Measurements from ENCODE around the gene SIKE1. TPM values are rescaled to one million over a fixed set of nuclear protein-coding genes. Genes with fewer than 3 reads are reported as not detected.

The SIKE1 gene
- total and polyA plus RNA-seq, 7 donors = 10.2 to 36.0 (median 22.2) TPM

DNA sequence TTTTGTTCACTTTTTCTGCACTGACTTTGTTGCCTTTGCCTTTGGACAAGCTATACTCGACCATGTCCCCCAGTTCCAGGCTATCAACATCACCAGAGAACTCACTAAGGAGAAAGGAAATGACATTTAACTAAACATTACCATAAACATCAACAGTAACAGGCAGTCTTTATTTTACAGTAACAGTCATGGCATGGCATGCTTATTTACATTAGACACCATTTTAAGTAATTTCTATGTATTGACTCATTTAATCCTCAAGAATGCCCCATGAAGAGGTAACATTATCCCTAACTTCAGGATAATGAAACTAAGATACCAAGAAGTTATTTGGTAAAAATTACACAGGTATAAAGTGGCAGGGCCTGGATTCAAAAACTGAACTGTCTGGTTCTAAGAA is 55.3 kb downstream of the SIKE1 start:
- TF ChIP-seq, protein P1, sequence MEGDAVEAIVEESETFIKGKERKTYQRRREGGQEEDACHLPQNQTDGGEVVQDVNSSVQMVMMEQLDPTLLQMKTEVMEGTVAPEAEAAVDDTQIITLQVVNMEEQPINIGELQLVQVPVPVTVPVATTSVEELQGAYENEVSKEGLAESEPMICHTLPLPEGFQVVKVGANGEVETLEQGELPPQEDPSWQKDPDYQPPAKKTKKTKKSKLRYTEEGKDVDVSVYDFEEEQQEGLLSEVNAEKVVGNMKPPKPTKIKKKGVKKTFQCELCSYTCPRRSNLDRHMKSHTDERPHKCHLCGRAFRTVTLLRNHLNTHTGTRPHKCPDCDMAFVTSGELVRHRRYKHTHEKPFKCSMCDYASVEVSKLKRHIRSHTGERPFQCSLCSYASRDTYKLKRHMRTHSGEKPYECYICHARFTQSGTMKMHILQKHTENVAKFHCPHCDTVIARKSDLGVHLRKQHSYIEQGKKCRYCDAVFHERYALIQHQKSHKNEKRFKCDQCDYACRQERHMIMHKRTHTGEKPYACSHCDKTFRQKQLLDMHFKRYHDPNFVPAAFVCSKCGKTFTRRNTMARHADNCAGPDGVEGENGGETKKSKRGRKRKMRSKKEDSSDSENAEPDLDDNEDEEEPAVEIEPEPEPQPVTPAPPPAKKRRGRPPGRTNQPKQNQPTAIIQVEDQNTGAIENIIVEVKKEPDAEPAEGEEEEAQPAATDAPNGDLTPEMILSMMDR (IDR thresholded peaks at IDR 0.05) = no peak
- TF ChIP-seq POLR2A (IDR thresholded peaks at IDR 0.05) (no peak), EP300 (IDR thresholded peaks at IDR 0.05) (no peak), POLR2AphosphoS5 (IDR thresholded peaks at IDR 0.05) (no peak)
- no peak overlapping the region for H3K4me3 ChIP-seq
- no peaks in the 10 kb centered on the region for H3K9me3 ChIP-seq
- H3K4me1 ChIP-seq = peaks cover 0 to 16% (median 5%) of the 10 kb centered on the region in 4 donors
- H3K27ac ChIP-seq = no peak overlapping the region
- intact Hi-C loops (cut with DNase I) = no loop called here
- no peaks in the 10 kb centered on the region for H3K27me3 ChIP-seq
- H3K36me3 ChIP-seq = peaks cover 8 to 98% (median 54%) of the 10 kb centered on the region in 4 donors
- WGBS, 2 donors = 80 to 85% methylated on average over 1 of the region's 1 CpG
- no peak for DNase-seq

DNA sequence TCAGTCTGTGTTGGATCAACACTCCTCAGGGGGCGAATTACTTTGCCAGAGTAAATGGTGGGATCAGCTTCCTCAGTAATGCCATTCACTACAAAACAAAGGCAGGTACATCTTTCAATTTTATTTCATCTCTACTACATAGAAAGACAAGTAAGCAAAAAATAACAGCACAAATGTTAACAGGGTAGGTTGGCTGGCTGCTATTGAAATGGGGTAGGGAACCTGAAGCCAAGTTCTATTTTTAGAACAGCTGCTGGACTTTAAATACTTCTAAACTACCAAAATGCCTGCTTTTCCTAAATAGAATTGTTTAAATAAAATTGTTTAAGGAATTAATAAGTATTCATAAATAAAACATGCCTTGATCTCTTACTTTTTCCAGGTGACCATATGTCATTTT is 56.6 kb downstream of the SIKE1 start:
- no peaks in the 10 kb centered on the region for H3K9me3 ChIP-seq
- peaks cover 0 to 13% (median 5%) of the 10 kb centered on the region in 4 donors for H3K4me1 ChIP-seq
- no peak overlapping the region for H3K27ac ChIP-seq
- intact Hi-C loops (cut with DNase I) = no loop called here
- no peak overlapping the region for H3K4me3 ChIP-seq
- no peaks in the 10 kb centered on the region for H3K27me3 ChIP-seq
- peaks cover 17 to 100% (median 59%) of the 10 kb centered on the region in 4 donors for H3K36me3 ChIP-seq
- TF ChIP-seq POLR2A (IDR thresholded peaks at IDR 0.05) = no peak
- TF ChIP-seq EP300 (IDR thresholded peaks at IDR 0.05) = no peak
- no peak for TF ChIP-seq POLR2AphosphoS5 (IDR thresholded peaks at IDR 0.05)
- DNase-seq = no peak
- WGBS, 2 donors = 97 to 98% methylated on average over 1 of the region's 1 CpG

DNA sequence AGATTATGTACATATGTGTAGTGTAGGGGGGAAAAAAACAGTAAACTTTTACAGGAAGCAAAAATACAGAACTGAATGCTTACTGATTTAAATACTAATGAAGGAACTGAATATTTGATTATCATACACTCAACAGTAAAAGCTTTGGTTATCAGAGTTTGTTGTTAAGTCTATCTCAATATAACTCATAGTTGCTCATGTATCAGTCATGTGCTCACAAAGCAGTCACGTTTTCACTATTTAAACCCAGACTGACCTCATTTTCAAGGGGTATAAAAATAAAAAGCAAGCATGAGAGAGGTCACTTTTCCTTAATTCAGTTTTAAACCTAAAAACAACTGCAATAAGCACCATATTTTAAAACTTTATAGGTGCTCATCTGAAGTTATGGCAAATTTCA is 57.0 kb downstream of the SIKE1 start:
- intact Hi-C loops (cut with DNase I) = no loop called here
- no peak for DNase-seq
- H3K4me3 ChIP-seq = no peak overlapping the region
- TF ChIP-seq EP300 (IDR thresholded peaks at IDR 0.05) (no peak), POLR2A (IDR thresholded peaks at IDR 0.05) (no peak), POLR2AphosphoS5 (IDR thresholded peaks at IDR 0.05) (no peak)
- TF ChIP-seq, protein P1 (IDR thresholded peaks at IDR 0.05) = no peak
- no peaks in the 10 kb centered on the region for H3K27me3 ChIP-seq
- H3K27ac ChIP-seq = no peak overlapping the region
- peaks cover 0 to 13% (median 5%) of the 10 kb centered on the region in 4 donors for H3K4me1 ChIP-seq
- H3K36me3 ChIP-seq = peaks cover 22 to 100% (median 63%) of the 10 kb centered on the region in 4 donors
- H3K9me3 ChIP-seq = no peaks in the 10 kb centered on the region
- WGBS, 2 donors = 1 to 43% methylated on average over 1 of the region's 1 CpG

DNA sequence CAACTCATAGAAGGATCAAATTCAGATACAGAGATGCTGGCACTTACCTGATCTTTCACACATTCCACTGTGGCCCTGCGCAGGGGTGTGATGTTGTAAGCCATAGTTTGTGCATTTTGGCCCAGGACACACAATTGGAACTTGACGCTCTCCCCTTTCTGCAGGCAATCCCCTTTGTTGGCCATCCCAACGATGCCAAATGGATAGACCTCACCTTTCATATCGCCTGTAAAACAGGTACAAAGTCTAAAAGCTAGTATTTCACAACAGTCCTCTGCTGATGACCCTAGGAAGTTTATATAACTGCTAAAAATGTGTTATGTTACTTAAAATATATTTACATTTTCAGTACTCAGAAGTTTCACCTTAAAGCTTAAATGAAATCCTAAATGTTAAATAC is 60.0 kb downstream of the SIKE1 start:
- Histone ChIP-seq H3K27ac (no peak overlapping the region), H3K27me3 (no peaks in the 10 kb centered on the region), H3K9me3 (no peaks in the 10 kb centered on the region), H3K4me1 (peaks cover 0 to 25% (median 15%) of the 10 kb centered on the region in 4 donors), H3K4me3 (no peak overlapping the region), H3K36me3 (peaks cover 27 to 81% (median 59%) of the 10 kb centered on the region in 4 donors)
- no peak for DNase-seq
- TF ChIP-seq POLR2A (IDR thresholded peaks at IDR 0.05) (no peak), POLR2AphosphoS5 (IDR thresholded peaks at IDR 0.05) (no peak), EP300 (IDR thresholded peaks at IDR 0.05) (no peak)
- TF ChIP-seq, protein P1 (IDR thresholded peaks at IDR 0.05) = no peak
- intact Hi-C loops (cut with DNase I) = no loop called here
- 35 to 80% methylated on average over 4 of the region's 4 CpGs for WGBS, 2 donors

Small RNA genes within 50 kb of the gene (small RNA-seq; reads per million reads assigned to genes)
- 0 reads per million in 3 donors for gene RNY1P13

Other genes with a start within 250 kb of the SIKE1 start
- 10 to 100 TPM; 29.1 to 47.6 (median 35.9) TPM for gene BCAS2, start 199.1 kb downstream of the SIKE1 start, total RNA-seq
- gene BCAS2, start 199.1 kb downstream of the SIKE1 start, polyA plus RNA-seq = 10 to 100 TPM; 35.5 to 51.6 (median 41.4) TPM
- 1 to 10 TPM; 1.9 to 4.7 (median 3.4) TPM for gene DENND2C, start 110.6 kb downstream of the SIKE1 start, total RNA-seq
- gene DENND2C, start 110.6 kb downstream of the SIKE1 start, polyA plus RNA-seq = under 1 TPM; 0.23 to 0.60 (median 0.29) TPM
- gene AMPD1, start 85.1 kb downstream of the SIKE1 start, total RNA-seq = not detected
- under 1 TPM in 1 of 3 donors, not detected in 2; 0.92 TPM for gene AMPD1, start 85.1 kb downstream of the SIKE1 start, polyA plus RNA-seq
- 10 to 100 TPM; 13.0 to 16.1 (median 15.7) TPM for gene NRAS, start 63.9 kb downstream of the SIKE1 start, total RNA-seq
- gene NRAS, start 63.9 kb downstream of the SIKE1 start, polyA plus RNA-seq = 10 to 100 TPM; 25.5 to 55.5 (median 44.4) TPM
- 1,000 to 10,000 TPM; 1,738 to 2,762 (median 1,986) TPM for gene CSDE1, start 22.7 kb downstream of the SIKE1 start, total RNA-seq
- gene CSDE1, start 22.7 kb downstream of the SIKE1 start, polyA plus RNA-seq = 100 to 1,000 TPM; 167 to 228 (median 186) TPM
- gene SYCP1, start 74.2 kb upstream of the SIKE1 start, total RNA-seq = not detected
- not detected for gene SYCP1, start 74.2 kb upstream of the SIKE1 start, polyA plus RNA-seq
- not detected for gene TSHB, start 249.1 kb upstream of the SIKE1 start, total RNA-seq
- not detected for gene TSHB, start 249.1 kb upstream of the SIKE1 start, polyA plus RNA-seq